ENCODE results near the gene NPEPPS.
"Not testable (repeated sequence)": the region's sequence is repeated elsewhere in the genome, so short reads cannot be mapped to it uniquely, and the experiment has no call there.

The NPEPPS gene

DNA sequence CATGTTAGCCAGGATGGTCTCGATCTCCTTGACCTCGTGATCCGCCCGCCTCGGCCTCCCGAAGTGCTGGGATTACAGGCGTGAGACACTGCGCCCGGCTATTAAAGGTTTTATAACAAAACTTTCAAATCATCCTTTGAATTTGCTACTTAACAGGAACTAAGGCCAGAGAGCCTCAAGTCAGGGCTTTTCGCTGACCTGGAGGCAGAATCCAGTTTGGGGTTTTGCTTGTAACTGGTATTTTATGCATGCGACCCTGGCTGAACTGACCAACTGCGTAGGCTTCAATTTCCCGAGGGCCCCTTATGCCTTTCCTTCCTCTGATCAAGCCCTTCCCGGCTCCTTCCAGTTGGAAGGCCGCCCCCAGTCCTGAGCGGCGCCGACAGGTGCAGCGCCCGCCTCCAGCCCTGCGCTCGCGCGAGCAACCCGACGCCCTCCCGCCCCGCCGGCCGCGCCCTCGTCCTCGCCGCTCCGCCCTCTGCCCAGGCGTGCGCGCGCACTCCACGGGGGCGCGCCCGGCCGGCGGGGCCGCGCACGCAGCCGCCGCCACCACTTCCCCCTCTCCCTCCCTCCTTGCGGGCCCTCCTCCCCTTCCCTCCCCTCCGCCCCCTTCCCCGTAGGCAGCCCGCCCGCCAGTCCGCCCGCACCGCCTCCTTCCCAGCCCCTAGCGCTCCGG is at the start of gene NPEPPS:
Gene NPEPPS (plus strand): TSS at position 552 of the 676 bp plus-strand sequence. CDS start 193 bp downstream, outside the sequence.
- FAIRE-seq (peak; percentile 86), DNase-seq (ENCODE audit: insufficient read length, low spot score) (peak; percentile 84)

GRCh38 chr17:47491841-47492212 is 39.1 kb upstream of the NPEPPS start:
- not testable (repeated sequence) for DNase-seq (ENCODE audit: insufficient read length, low spot score); FAIRE-seq

DNA sequence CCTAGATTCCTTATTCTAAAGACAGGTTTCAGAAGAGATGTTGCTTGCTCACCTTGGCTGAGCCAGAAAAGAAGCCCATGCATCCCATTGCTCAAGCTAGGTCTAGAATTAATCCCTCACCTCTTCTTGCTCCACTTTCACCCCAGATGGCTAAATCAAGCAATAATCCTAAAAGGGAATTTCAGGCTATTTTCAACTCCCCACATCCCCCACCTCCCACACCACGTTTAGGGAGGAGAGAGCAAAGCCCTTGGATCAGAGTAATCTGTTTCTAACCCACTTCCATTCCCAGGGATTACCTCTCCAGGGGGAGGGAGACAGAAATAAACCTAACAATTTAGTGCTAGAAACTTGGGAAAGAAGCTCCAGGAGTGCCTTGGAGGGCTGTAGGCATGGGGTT is 31.8 kb upstream of the NPEPPS start:
- not testable (repeated sequence) for FAIRE-seq; DNase-seq (ENCODE audit: insufficient read length, low spot score)

DNA sequence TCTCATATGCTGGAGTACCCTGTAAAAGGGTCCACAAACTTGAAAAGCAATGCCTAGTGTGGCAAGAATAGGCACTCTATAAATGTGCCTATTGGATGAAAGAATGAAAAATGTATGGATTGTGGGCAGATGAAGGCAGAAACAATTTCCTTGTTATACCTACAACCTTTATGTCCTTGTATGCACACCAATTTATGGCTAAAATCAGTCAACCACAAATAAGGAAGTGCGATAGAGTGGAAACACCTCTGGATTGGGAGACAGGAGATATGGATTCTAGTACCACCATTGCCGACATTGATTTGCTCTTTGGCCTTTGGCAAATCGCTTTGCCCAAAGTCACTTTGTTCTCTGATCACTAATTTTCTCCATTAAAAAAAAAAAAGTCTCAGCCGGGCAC is 31.4 kb upstream of the NPEPPS start:
- not testable (repeated sequence) for FAIRE-seq; DNase-seq (ENCODE audit: insufficient read length, low spot score)

DNA sequence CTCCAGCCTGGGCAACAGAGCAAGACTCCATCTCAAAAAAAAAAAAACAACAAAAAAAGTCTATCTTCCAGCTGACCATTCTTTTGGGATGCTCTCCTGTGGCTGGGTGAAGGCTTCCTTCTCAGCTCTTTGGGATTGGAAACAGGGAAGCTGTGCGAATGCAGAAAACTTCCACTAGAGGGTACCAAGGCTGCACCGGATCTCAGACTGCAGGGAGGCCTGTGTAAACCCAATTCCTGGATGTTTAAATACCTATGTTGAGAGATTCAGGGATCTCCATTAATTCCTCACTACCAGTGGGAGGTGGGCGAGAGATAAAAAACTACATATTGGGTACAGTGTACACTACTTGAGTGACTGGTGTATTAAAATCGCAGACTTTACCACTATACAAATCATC is 30.3 kb upstream of the NPEPPS start:
- peak; percentile 56 for FAIRE-seq
- DNase-seq (ENCODE audit: insufficient read length, low spot score) = not testable (repeated sequence)

GRCh38 chr17:47502122-47502731 is 28.7 kb upstream of the NPEPPS start:
- peak; percentile 88 for FAIRE-seq
- not testable (repeated sequence) for DNase-seq (ENCODE audit: insufficient read length, low spot score)

GRCh38 chr17:47502776-47503455 is 28.0 kb upstream of the NPEPPS start:
- peak; percentile 44 for FAIRE-seq
- not testable (repeated sequence) for DNase-seq (ENCODE audit: insufficient read length, low spot score)

DNA sequence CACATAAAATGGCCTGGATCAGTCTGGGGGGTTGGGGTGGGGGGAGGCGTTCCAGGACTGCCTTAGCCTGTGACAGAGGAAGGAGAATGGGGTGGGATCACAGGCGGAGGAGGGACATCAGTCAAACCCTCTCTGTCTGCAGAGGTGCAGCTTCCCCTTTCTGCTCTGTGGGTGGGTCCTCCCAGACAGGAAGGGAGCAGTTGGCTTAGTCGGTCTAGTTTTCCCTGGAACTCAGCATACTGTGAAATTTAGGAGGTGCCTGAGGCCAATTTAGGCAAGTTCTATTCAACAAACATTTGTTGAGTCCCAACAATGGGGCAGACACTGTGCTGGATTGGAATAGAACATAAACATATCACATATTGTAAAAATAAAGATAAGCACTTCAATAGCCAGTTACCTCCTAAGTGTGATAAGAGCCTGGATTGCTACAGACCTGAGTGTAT is 19.2 kb upstream of the NPEPPS start:
- FAIRE-seq; DNase-seq (ENCODE audit: insufficient read length, low spot score): not testable (repeated sequence)

DNA sequence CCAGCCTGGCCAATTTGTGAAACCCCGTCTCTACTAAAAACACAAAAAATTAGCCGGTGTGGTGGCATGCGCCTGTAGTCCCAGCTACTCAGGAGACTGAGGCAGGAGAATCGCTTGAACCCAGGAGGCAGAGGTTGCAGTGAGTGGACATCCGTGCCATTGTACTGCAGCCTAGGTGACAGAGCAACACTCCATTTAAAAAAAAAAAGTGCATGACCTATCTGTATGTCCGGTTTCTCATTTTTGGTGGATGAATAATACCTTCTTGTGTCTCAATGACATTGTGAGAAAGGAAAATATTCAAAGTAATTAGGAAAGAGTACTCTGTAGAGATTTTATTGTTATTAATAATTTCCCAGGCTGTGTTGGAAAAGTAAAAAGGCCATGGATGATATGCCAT is 17.6 kb upstream of the NPEPPS start:
- not testable (repeated sequence) for DNase-seq (ENCODE audit: insufficient read length, low spot score); FAIRE-seq

DNA sequence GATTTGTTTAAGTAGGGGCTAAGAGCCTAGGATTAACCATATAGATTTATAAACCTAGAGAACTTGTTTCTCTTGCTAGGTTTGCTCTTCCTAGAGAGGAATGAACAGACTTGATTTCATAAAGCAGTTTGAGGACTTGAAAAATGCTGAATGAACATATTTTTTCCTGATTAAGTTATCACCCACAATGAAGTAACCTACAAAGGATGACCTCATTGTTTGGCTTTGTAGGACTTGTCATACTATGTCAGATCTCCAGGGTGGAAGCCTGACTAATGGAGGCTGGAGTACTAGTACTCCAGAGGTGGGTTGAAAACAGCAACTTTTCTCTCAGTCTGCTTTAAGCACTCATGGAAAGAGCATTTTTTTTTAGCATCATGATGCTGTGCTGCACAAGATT is 12.0 kb upstream of the NPEPPS start:
- DNase-seq (ENCODE audit: insufficient read length, low spot score); FAIRE-seq: not testable (repeated sequence)

- not testable (repeated sequence) for FAIRE-seq
These were observed 11.5 kb upstream of the NPEPPS start for GRCh38 chr17:47519365-47519764.

GRCh38 chr17:47520279-47520678 is 10.6 kb upstream of the NPEPPS start:
- peak; percentile 44 for FAIRE-seq

More at GRCh38 chr17:47519365-47519764, 11.5 kb upstream of the NPEPPS start:
- not testable (repeated sequence) for DNase-seq (ENCODE audit: insufficient read length, low spot score)

DNA sequence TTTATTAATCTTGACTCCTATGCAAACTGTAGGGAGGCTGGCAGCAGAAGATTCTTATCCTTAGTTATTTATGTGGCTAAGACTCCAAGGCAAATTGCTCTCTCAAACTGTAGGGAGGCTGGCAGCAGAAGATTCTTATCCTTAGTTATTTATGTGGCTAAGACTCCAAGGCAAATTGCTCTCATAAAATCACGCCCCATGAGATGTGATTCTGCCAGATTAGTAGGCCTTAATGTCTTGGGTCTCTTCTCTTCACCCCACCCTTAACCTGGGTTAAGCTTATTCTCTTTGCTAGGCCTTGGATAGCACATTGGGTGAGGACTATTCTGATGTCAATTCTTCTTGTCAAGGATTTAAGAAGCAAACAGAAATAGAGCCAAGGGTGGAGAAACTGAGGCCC is 9.5 kb upstream of the NPEPPS start:
- not testable (repeated sequence) for FAIRE-seq; DNase-seq (ENCODE audit: insufficient read length, low spot score)

More at GRCh38 chr17:47520279-47520678, 10.6 kb upstream of the NPEPPS start:
- not testable (repeated sequence) for DNase-seq (ENCODE audit: insufficient read length, low spot score)

DNA sequence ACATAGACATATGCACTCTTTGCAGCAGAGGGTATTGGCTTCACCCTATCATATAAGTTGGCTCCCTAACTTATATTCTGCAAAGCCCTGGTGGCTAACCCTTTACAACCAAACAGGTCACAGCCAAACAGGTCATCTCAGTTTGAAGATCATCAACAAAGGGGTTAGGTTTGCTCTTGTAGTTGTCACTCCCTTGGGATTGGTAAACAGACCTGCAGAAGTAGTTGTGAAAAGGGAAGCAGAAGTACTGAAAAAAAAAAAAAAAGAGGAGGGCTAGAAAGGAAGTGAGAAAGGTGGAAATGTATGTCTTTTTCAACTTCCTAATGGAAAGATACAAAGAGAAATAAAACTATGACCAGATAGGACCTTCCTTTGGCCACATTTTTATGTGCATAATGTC is 8.6 kb upstream of the NPEPPS start:
- not testable (repeated sequence) for DNase-seq (ENCODE audit: insufficient read length, low spot score); FAIRE-seq

DNA sequence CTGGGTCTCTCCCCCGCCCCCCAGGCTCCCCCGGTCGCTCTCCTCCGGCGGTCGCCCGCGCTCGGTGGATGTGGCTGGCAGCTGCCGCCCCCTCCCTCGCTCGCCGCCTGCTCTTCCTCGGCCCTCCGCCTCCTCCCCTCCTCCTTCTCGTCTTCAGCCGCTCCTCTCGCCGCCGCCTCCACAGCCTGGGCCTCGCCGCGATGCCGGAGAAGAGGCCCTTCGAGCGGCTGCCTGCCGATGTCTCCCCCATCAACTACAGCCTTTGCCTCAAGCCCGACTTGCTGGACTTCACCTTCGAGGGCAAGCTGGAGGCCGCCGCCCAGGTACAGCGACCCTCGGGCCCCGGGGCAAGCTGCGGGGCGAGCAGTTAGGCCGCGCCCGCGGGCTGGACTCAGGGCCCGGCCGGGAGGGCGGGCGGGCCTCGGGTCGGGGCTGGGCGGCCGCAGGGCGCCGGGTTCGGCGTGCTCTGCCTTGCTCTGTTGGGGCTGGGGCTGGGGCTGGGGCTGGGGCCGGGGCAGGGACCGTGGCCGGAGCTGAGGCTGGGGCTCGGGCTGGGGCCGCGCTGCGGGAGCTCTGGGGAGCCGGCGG is 419 bp downstream of the NPEPPS start:
- DNase-seq (ENCODE audit: insufficient read length, low spot score) = peak; percentile 4
- FAIRE-seq = not testable (repeated sequence)

DNA sequence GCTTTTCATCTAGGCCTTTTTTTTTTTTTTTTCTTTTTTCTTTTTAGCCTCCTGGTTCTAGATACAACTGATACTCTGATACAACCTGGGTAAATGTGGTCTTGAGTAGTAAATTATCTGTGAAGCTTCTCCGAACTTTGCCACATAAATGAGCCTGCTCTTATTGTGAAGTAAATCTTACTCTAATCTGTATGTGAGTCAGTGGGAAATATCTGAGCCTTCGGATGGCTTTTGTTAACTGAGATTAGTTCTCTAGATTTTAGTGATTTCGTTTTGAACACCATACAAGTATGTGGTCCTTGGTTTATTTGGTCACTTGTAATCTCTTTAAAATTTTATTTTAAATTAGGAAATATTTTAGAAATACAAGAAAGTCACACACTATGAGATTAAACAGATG is 8.2 kb downstream of the NPEPPS start:
- DNase-seq (ENCODE audit: insufficient read length, low spot score); FAIRE-seq: not testable (repeated sequence)

- not testable (repeated sequence) for FAIRE-seq
These were observed 10.8 kb downstream of the NPEPPS start for GRCh38 chr17:47541676-47542075.

GRCh38 chr17:47544327-47544726 is 13.4 kb downstream of the NPEPPS start:
- FAIRE-seq; DNase-seq (ENCODE audit: insufficient read length, low spot score): not testable (repeated sequence)

More at GRCh38 chr17:47541676-47542075, 10.8 kb downstream of the NPEPPS start:
- not testable (repeated sequence) for DNase-seq (ENCODE audit: insufficient read length, low spot score)

- FAIRE-seq; DNase-seq (ENCODE audit: insufficient read length, low spot score): not testable (repeated sequence)
These were observed 23.8 kb downstream of the NPEPPS start for GRCh38 chr17:47554733-47555132.

DNA sequence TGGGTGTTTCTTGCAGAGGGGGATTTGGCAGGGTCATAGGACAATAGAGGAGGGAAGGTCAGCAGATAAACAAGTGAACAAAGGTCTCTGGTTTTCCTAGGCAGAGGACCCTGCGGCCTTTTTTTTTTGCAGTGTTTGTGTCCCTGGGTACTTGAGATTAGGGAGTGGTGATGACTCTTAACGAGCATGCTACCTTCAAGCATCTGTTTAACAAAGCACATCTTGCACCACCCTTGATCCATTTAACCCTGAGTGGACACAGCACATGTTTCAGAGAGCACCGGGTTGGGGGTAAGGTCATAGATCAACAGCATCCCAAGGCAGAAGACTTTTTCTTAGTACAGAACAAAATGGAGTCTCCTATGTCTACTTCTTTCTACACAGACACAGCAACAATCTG is 25.2 kb downstream of the NPEPPS start:
- not testable (repeated sequence) for DNase-seq (ENCODE audit: insufficient read length, low spot score); FAIRE-seq
